IPS-18a (cell line): Measurements from ENCODE around the gene THEM4.
"Not testable (repeated sequence)": the region's sequence is repeated elsewhere in the genome, so short reads cannot be mapped to it uniquely, and the experiment has no call there.

Experiments used
- H3K27ac ChIP-seq: one replicate; pipeline ENCODE4 v1.5.1; 2013; ENCODE audit warnings: low read length
- H3K27me3 ChIP-seq: one replicate; pipeline ENCODE4 v1.6.1; 2013; ENCODE audit warnings: mild to moderate bottlenecking, low read length; ENCODE audit not compliant: control insufficient read depth, insufficient read depth
- H3K36me3 ChIP-seq: one replicate; pipeline ENCODE4 v1.6.1; 2013; ENCODE audit warnings: low read depth, low read length; ENCODE audit not compliant: control insufficient read depth
- H3K4me1 ChIP-seq: one replicate; pipeline ENCODE4 v1.6.1; 2013; ENCODE audit warnings: low read depth, low read length; ENCODE audit not compliant: control insufficient read depth
- H3K4me3 ChIP-seq: one replicate; pipeline ENCODE4 v1.5.1; 2013; ENCODE audit warnings: low read length
- H3K9ac ChIP-seq: one replicate; pipeline ENCODE4 v1.6.1; 2013; ENCODE audit warnings: mild to moderate bottlenecking, low read length, moderate library complexity
- H3K9me3 ChIP-seq: one replicate; pipeline ENCODE4 v1.6.1; 2013; ENCODE audit warnings: low read depth, low read length; ENCODE audit not compliant: control insufficient read depth

The THEM4 gene

DNA sequence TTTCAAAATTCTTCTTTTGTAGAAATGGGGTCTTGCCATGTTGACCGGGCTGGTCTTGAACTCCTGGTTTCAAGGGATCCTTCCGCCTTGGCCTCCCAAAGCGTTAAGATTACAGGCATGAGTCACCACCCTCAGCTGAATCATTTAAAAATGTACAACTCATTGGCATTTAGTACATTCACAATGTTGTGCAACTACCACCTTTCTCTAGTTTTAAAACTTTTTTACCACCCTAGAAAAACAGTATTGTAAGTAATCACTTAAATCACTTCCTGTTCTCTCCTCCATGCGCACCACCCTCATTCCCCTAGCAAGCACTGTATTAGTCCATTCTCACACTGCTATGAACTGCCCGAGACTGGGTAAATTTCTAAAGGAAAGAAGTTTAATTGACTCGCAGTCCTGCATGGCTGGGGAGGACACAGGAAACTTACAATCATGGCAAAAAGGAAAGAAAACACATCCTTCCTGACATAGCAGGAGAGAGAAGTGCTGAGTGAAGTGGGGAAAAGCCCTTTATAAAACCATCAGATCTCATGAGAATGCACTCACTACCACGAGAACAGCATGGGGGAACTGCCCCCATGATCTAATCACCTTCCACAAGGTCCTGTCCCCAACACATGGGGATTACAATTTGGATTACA is 41.4 kb downstream of the THEM4 start:
- H3K27ac ChIP-seq, result no peak overlapping the region
- no peak overlapping the region for H3K9ac ChIP-seq

DNA sequence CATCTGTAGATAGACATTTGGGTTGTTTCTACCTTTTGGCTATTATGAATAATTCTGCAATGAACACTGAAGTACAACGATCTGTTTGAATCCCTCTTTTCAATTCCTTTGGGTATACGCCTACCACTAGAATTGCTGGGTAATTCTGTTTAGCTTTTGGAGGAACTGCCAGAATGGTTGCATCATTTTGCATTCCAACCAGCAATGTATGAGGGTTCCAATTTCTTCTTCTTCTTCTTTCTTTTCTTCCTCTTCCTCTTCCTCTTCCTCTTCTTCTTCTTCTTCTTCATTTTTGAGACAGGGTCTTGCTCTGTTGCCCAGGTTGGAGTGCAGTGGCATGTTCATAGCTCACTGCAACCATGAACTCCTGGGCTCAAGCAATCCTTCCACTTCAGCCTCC is 42.0 kb downstream of the THEM4 start:
- no peaks in the 10 kb centered on the region for H3K9me3 ChIP-seq
- no peak overlapping the region for H3K27ac ChIP-seq
- no peaks in the 10 kb centered on the region for H3K36me3 ChIP-seq
- no peaks in the 10 kb centered on the region for H3K4me1 ChIP-seq
- H3K27me3 ChIP-seq, result peaks cover 8% of the 10 kb centered on the region
- no peak overlapping the region for H3K4me3 ChIP-seq
- no peak overlapping the region for H3K9ac ChIP-seq

More for the DNA sequence above, 41.4 kb downstream of the THEM4 start:
- Histone ChIP-seq H3K4me1 (peaks cover 3% of the 10 kb centered on the region), H3K36me3 (no peaks in the 10 kb centered on the region), H3K4me3 (no peak overlapping the region), H3K27me3 (peaks cover 2% of the 10 kb centered on the region), H3K9me3 (no peaks in the 10 kb centered on the region)

DNA sequence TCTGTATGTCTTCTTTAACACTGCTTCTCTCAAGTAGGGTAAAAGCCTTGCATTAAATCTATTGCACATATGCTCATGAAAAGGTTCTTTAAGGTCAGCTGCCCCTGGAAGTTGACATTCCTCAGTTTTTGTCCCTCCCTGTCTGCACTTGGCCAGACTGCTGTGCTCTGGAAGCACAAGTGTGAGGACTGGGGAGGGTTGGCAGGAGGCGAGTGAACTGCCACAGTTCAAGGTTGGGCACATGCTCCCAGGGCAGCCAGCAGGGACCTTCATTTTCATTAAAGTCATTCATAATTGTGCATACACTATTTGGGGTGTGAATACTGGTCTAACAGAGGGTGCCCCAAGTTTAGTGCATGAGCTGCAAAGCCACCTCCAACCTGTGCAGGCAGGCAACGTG is 44.9 kb downstream of the THEM4 start:
- no peaks in the 10 kb centered on the region for H3K9me3 ChIP-seq
- H3K36me3 ChIP-seq, result no peaks in the 10 kb centered on the region
- no peak overlapping the region for H3K9ac ChIP-seq
- peaks cover 13% of the 10 kb centered on the region for H3K4me1 ChIP-seq
- no peak overlapping the region for H3K27ac ChIP-seq
- no peak overlapping the region for H3K4me3 ChIP-seq
- peaks cover 33% of the 10 kb centered on the region for H3K27me3 ChIP-seq

DNA sequence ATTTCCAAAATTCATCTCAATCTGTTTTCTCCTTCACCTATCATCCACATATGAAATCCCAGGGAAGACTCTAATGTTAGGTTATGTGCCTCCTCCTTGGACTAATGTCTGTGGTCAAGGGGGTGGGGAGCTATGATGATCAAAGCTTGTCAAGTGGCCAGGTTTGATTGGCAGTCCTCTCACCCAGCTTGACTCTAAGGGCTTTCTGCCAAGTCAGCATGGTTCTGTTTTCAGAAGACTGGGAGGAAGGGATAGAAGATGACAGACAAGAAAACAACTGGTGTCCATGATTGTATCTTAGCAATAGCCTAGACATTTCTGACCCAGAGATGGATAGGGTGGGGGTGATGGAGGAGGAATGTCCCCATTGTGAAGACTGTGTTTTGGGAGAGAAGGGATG is 46.7 kb downstream of the THEM4 start:
- peaks cover 51% of the 10 kb centered on the region for H3K27me3 ChIP-seq
- no peak overlapping the region for H3K9ac ChIP-seq
- H3K4me1 ChIP-seq, result peaks cover 13% of the 10 kb centered on the region
- H3K4me3 ChIP-seq, result no peak overlapping the region
- H3K9me3 ChIP-seq, result no peaks in the 10 kb centered on the region
- no peaks in the 10 kb centered on the region for H3K36me3 ChIP-seq
- no peak overlapping the region for H3K27ac ChIP-seq

DNA sequence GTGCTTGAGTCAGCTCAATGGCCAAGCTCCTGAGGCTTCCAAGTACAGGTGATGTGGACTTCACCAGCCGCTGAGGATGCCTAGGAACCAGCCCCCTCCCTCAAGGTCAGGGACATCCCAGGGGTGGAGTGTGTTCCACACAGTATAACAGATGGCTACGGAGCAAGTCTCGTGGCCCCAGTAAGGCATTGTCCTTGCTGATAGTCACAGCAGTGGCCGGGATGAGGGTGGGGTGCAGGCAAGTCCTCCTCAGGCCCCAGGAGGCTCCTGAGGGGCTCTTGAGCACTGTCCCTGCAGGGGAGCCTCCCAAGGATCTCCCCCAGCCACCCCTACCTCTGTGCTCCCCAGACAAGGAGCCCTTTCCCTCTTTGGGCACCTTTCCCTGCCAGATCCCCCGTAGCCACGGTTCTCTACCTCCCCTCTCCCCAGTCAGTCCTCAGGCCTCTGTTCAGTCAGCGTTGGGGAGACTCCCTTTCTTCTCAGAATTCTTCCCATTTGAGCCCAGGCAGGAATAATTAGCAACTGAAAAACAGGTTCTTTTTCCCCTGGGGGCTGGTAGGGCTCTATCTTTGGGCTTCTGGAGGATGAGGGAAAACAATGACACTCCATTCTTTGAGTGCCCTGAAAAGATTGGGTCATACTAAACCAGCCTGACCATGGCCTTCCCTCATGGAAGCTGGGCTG is 48.7 kb downstream of the THEM4 start:
- no peaks in the 10 kb centered on the region for H3K36me3 ChIP-seq
- H3K27me3 ChIP-seq, result peaks cover 54% of the 10 kb centered on the region
- H3K27ac ChIP-seq, result no peak overlapping the region
- no peaks in the 10 kb centered on the region for H3K9me3 ChIP-seq
- no peak overlapping the region for H3K9ac ChIP-seq
- H3K4me1 ChIP-seq, result peaks cover 13% of the 10 kb centered on the region
- no peak overlapping the region for H3K4me3 ChIP-seq

- H3K4me1 ChIP-seq, result peaks cover 13% of the 10 kb centered on the region
- H3K9ac ChIP-seq, result no peak overlapping the region
- H3K27me3 ChIP-seq, result peaks cover 54% of the 10 kb centered on the region
Measured at GRCh38 chr1:151859891-151860293, 49.4 kb downstream of the THEM4 start.

DNA sequence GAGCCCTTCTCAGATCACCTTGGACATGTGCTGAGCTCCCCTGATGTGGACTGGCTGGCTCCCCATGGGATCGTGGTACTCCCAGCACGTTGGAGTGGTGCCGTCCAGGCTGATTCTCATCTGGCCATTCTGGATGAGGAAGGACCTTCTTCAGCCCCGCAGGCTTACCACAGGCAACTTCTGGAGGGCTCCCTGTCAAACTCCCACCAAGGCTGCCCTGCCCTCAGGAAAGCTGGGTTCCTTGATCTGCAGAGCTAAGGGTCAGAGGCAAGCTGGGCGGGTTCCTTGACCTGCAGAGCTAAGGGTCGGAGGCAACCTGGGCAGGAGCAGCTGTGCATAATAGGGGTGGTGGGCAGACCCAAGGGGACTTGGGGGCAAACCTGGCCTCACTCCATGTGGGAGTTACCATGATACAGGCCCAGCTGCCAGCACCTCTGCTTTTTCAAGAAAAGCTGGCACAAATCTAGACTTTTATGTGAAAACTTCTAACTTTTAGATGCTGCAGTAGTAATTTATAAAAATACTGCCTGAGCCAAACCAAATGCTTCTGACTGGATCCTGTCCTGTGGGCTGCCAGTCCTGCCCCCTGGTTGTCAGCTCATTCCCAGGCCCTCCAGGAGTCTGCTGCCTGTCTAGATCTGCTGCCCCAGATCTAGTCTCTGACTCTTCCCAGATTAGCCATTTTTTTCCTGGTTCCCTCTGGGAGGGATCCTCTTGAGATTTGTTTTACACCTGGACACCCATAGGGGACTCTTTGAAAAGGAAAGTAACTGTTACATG is 50.2 kb downstream of the THEM4 start:
- H3K4me1 ChIP-seq, result peaks cover 13% of the 10 kb centered on the region
- peaks cover 54% of the 10 kb centered on the region for H3K27me3 ChIP-seq
- H3K9me3 ChIP-seq, result no peaks in the 10 kb centered on the region
- H3K9ac ChIP-seq, result no peak overlapping the region
- H3K4me3 ChIP-seq, result no peak overlapping the region
- no peak overlapping the region for H3K27ac ChIP-seq
- H3K36me3 ChIP-seq, result no peaks in the 10 kb centered on the region

More at GRCh38 chr1:151859891-151860293, 49.4 kb downstream of the THEM4 start:
- Histone ChIP-seq H3K4me3 (no peak overlapping the region), H3K27ac (no peak overlapping the region), H3K9me3 (no peaks in the 10 kb centered on the region), H3K36me3 (no peaks in the 10 kb centered on the region)

DNA sequence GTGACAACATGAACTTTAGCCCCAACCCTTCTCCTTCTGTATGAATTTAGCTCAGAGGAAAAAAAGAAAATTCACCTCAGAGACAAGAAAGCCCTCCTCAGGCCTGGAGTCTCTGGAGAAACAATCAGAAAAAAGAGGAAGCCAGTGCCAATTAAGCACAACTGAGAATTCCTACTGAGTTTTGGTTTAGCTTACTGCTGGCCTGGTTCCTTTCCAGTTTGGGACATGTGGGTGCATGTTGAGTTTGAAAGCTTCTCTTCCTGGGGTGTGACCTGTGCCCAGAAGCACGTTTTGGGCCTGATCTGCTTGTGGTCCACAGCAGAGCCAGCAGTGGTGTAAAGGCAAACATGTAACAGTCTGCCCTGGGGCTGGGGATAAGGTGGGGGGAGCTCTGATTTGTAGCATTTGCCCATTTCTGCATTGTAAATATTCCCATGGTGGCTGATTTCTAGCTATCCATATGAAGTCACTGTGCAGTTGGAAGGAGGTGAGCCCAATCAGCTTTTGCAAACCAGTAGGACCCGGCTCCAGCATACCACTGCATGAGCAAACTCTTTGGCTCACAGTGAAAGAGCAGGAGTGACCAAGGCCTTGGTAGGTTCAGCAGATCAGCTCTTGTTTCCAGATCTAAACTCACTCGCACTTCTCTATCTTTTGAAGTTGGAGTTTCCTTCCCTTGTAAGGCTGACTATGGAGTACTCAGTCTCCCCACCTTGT is 51.1 kb downstream of the THEM4 start:
- Histone ChIP-seq H3K9ac (no peak overlapping the region), H3K4me3 (no peak overlapping the region), H3K36me3 (no peaks in the 10 kb centered on the region), H3K27me3 (peaks cover 54% of the 10 kb centered on the region), H3K9me3 (no peaks in the 10 kb centered on the region), H3K27ac (no peak overlapping the region), H3K4me1 (peaks cover 13% of the 10 kb centered on the region)

DNA sequence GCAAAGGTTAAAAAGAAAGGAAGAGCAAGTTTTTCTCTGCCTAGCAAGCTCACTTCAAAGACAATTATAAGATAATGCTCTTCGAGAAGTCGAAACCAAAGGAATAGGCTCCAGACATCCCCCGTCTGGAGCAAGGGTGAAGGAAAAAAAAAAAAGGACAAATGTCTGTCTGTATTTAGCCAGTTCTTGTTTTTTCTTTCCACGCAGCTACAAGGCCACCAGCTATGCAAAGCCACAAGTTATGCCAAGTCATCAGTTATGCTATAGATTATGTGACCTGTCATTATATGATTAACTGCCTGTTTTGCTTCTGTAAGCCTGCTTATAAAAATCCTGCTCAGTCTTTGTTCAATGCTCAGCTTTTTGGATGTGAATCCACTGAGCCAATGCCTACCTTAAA is 53.4 kb downstream of the THEM4 start:
- Histone ChIP-seq H3K9me3 (no peaks in the 10 kb centered on the region), H3K27ac (no peak overlapping the region), H3K36me3 (no peaks in the 10 kb centered on the region), H3K27me3 (peaks cover 34% of the 10 kb centered on the region), H3K9ac (no peak overlapping the region), H3K4me3 (no peak overlapping the region), H3K4me1 (peaks cover 6% of the 10 kb centered on the region)

DNA sequence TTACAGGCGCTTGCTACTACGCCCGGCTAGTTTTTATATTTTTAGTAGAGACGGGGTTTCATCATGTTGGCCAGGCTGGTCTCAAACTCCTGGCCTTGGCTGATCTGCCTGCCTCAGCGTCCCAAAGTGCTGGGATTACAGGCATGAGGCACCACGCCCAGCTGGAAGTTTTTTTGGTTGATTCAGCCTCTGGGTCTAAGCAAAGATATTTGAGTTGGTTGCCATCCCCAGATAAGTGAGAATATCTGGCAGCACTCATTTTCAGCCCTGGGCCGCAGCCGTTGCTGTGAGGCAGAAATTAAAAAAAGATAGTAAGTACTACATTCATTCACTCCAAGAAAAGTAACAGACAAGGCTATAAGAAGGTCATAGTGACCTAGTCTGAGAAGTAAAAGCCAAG is 53.8 kb downstream of the THEM4 start:
- not testable (repeated sequence) for H3K4me1 ChIP-seq, H3K9ac ChIP-seq, H3K27ac ChIP-seq, H3K36me3 ChIP-seq, H3K9me3 ChIP-seq, H3K4me3 ChIP-seq
- H3K27me3 ChIP-seq, result peaks cover 32% of the 10 kb centered on the region

DNA sequence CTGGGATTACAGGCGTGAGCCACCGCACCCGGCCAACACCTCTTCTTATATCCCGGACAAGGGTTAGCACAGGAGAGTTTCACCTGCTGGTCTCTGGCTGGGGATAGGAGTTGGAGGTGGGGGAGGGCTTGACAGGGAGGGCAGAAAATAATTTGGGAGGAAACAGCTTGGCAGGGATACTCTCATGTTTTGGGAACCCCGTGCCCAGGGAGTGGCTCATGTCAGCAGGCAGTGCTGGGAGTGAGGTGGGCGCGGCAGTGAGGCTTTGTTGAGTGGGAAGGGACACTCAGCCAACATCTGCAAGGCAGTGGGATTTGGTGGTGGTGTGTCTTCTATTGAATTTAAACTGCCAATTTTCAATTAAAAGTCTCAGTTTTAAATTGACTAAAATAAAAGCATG is 54.7 kb downstream of the THEM4 start:
- H3K27ac ChIP-seq, result no peak overlapping the region
- peaks cover 24% of the 10 kb centered on the region for H3K27me3 ChIP-seq
- H3K4me1 ChIP-seq, result no peaks in the 10 kb centered on the region
- H3K9ac ChIP-seq, result no peak overlapping the region
- no peak overlapping the region for H3K4me3 ChIP-seq
- no peaks in the 10 kb centered on the region for H3K9me3 ChIP-seq
- no peaks in the 10 kb centered on the region for H3K36me3 ChIP-seq
